Measurements from ENCODE around the gene FZD4.
"Not testable (repeated sequence)": the region's sequence is repeated elsewhere in the genome, so short reads cannot be mapped to it uniquely, and the experiment has no call there.

The FZD4 gene

GRCh38 chr11:86938900-86939880, 16.0 kb downstream of the FZD4 start:
- DNase-seq (ENCODE audit: low read depth in 1 of 2, low spot score in 1 of 2): no peak

GRCh38 chr11:86938203-86938899, 16.8 kb downstream of the FZD4 start:
- DNase-seq (ENCODE audit: low read depth in 1 of 2, low spot score in 1 of 2): no peak

- not testable (repeated sequence) for DNase-seq (ENCODE audit: low read depth in 1 of 2, low spot score in 1 of 2)
These were observed 17.9 kb downstream of the FZD4 start for GRCh38 chr11:86937193-86937806.

- no peak for DNase-seq (ENCODE audit: low read depth in 1 of 2, low spot score in 1 of 2)
These were observed 20.1 kb downstream of the FZD4 start for GRCh38 chr11:86934926-86935579.

GRCh38 chr11:86934582-86934900, 20.7 kb downstream of the FZD4 start:
- DNase-seq (ENCODE audit: low read depth in 1 of 2, low spot score in 1 of 2): no peak

- no peak for DNase-seq (ENCODE audit: low read depth in 1 of 2, low spot score in 1 of 2)
These were observed 21.2 kb downstream of the FZD4 start for GRCh38 chr11:86933891-86934581.

GRCh38 chr11:86932924-86933875, 22.0 kb downstream of the FZD4 start:
- DNase-seq (ENCODE audit: low read depth in 1 of 2, low spot score in 1 of 2): no peak

GRCh38 chr11:86932259-86932585, 23.0 kb downstream of the FZD4 start:
- no peak for DNase-seq (ENCODE audit: low read depth in 1 of 2, low spot score in 1 of 2)

- no peak for DNase-seq (ENCODE audit: low read depth in 1 of 2, low spot score in 1 of 2)
These were observed 23.5 kb downstream of the FZD4 start for GRCh38 chr11:86931548-86932258.

GRCh38 chr11:86930957-86931547, 24.1 kb downstream of the FZD4 start:
- DNase-seq (ENCODE audit: low read depth in 1 of 2, low spot score in 1 of 2): no peak

GRCh38 chr11:86926975-86927374, 28.2 kb downstream of the FZD4 start:
- no peak for DNase-seq (ENCODE audit: low read depth in 1 of 2, low spot score in 1 of 2)

GRCh38 chr11:86923999-86924766, 31.0 kb downstream of the FZD4 start:
- DNase-seq (ENCODE audit: low read depth in 1 of 2, low spot score in 1 of 2): no peak

GRCh38 chr11:86922225-86922624, 33.0 kb downstream of the FZD4 start:
- DNase-seq (ENCODE audit: low read depth in 1 of 2, low spot score in 1 of 2): no peak

GRCh38 chr11:86919557-86920210, 35.5 kb downstream of the FZD4 start:
- no peak for DNase-seq (ENCODE audit: low read depth in 1 of 2, low spot score in 1 of 2)

GRCh38 chr11:86918973-86919372, 36.2 kb downstream of the FZD4 start:
- no peak for DNase-seq (ENCODE audit: low read depth in 1 of 2, low spot score in 1 of 2)

GRCh38 chr11:86918496-86918895, 36.7 kb downstream of the FZD4 start:
- no peak for DNase-seq (ENCODE audit: low read depth in 1 of 2, low spot score in 1 of 2)

GRCh38 chr11:86917589-86917988, 37.6 kb downstream of the FZD4 start:
- DNase-seq (ENCODE audit: low read depth in 1 of 2, low spot score in 1 of 2): no peak

GRCh38 chr11:86916330-86916729, 38.9 kb downstream of the FZD4 start:
- no peak for DNase-seq (ENCODE audit: low read depth in 1 of 2, low spot score in 1 of 2)

Measured in activated T-helper 1 cell treated with anti-CD3 and anti-CD28 coated beads, Interleukin-2, amount 50 U/mL, for 16 hours (primary cell).